ENCODE data around the gene PRDX5. TPM values are rescaled to one million over a fixed set of nuclear protein-coding genes. Genes with fewer than 3 reads are reported as not detected.
A peak's percentile ranks its signal among the peaks of the same experiment; 100 is the strongest.

The PRDX5 gene
- total RNA-seq, 1 experiment from 2014 or later: 228 TPM

- Mint-ChIP-seq H3K4me3 (peak overlapping the region in 1 of 2 experiments; percentile 91; a peak in 1 of 5 replicates), H3K4me1 (peaks cover 21 to 22% of the 10 kb centered on the region in 2 experiments), H3K36me3 (ENCODE audit: insufficient read depth in 1 of 3, low read depth in 3 of 3) (peaks cover 3 to 7% (median 6%) of the 10 kb centered on the region in 3 experiments; a peak in 5 of 7 replicates), H3K27ac (no peak overlapping the region), H3K27me3 (ENCODE audit: low read depth) (peaks cover 53% of the 10 kb centered on the region), H3K9me3 (peaks cover 0 to under 1% of the 10 kb centered on the region in 2 experiments; a peak in 2 of 5 replicates)
- H4K5ac ChIP-seq (ENCODE audit: insufficient read length, low read depth, low read length): no peak overlapping the region
- H4K20me1 ChIP-seq (ENCODE audit: control insufficient read depth, insufficient read depth, insufficient read length): no peaks in the 10 kb centered on the region
- no peak overlapping the region for H2AFZ ChIP-seq (ENCODE audit: low read length)
- H3K9me3 ChIP-seq (ENCODE audit: control insufficient read depth, low read depth, low read length): no peaks in the 10 kb centered on the region
- no peak overlapping the region for H3K18ac ChIP-seq (ENCODE audit: insufficient read length, low read depth, low read length)
- TF ChIP-seq CTCF (conservative IDR thresholded peaks at IDR 0.05): no peak
- no peak for DNase-seq
- H3K4me2 ChIP-seq (ENCODE audit: insufficient read depth, insufficient read length, low read length): no peak overlapping the region
- no peak overlapping the region for H3K27ac ChIP-seq (ENCODE audit: insufficient read length, low read depth, low read length)
- peaks cover 3% of the 10 kb centered on the region; the same call in 1 of the 2 replicates for H3K79me2 ChIP-seq (ENCODE audit: insufficient read depth, low read length)
- no peak overlapping the region for H3T11ph ChIP-seq (ENCODE audit: low read length)
- H2BK20ac ChIP-seq (ENCODE audit: low read depth, low read length, poor library complexity, severe bottlenecking): no peak overlapping the region
- H2BK12ac ChIP-seq (ENCODE audit: insufficient read length, low read depth, low read length): no peak overlapping the region
- no peak overlapping the region for H4K91ac ChIP-seq (ENCODE audit: insufficient read length, low read depth, low read length)
- no peak overlapping the region for H3K23ac ChIP-seq (ENCODE audit: insufficient read length, low read depth, low read length)
- peaks cover 22% of the 10 kb centered on the region for H3K23me2 ChIP-seq (ENCODE audit: insufficient read length, low read depth, low read length, poor library complexity, severe bottlenecking)
- no peak overlapping the region for H3K9ac ChIP-seq (ENCODE audit: extremely low read depth, insufficient read length, low read length)
- no peak overlapping the region for H3K14ac ChIP-seq (ENCODE audit: insufficient read depth, low read length)
- no peak overlapping the region for H4K8ac ChIP-seq (replicated peaks; ENCODE audit: insufficient read length, low read depth, low read length)
- no peak overlapping the region for H3K56ac ChIP-seq (ENCODE audit: insufficient read length, low read depth, low read length)
- H3K79me1 ChIP-seq (ENCODE audit: insufficient read depth, low read depth, low read length, poor library complexity, severe bottlenecking): peaks cover 5% of the 10 kb centered on the region
- H2AK5ac ChIP-seq (ENCODE audit: insufficient read length, low read length): no peak overlapping the region
- H2BK15ac ChIP-seq (ENCODE audit: low read depth, low read length): no peak overlapping the region
- peaks cover 23% of the 10 kb centered on the region for H3K27me3 ChIP-seq (ENCODE audit: insufficient read depth, low read length)
- WGBS (ENCODE audit: extremely low coverage, insufficient read length, low lambda C conversion rate): no CpG with 5 or more reads among the region's 13 CpGs
- no peak overlapping the region for H2BK5ac ChIP-seq (ENCODE audit: insufficient read length, low read length)
- H3K4ac ChIP-seq (ENCODE audit: low read depth, low read length): no peak overlapping the region
- H3K4me1 ChIP-seq (ENCODE audit: insufficient read depth, low read length): peaks cover 2% of the 10 kb centered on the region; the same call in 1 of the 2 replicates
- H2BK120ac ChIP-seq (ENCODE audit: low read depth, low read length, poor library complexity, severe bottlenecking): no peak overlapping the region
Observed at GRCh38 chr11:64303109-64304031, 14.6 kb upstream of the PRDX5 start.
